ENCODE data around the gene FHDC1. TPM values are rescaled to one million over a fixed set of nuclear protein-coding genes. Genes with fewer than 3 reads are reported as not detected.

Gene FHDC1
- total and polyA plus RNA-seq, 11 donors, result 0.04 to 0.97 (median 0.21) TPM

- Histone ChIP-seq H3K9me3 (peaks cover 0 to 20% (median 9%) of the 10 kb centered on the region in 12 donors), H3K27ac (no peak overlapping the region), H3K4me3 (no peak overlapping the region), H3K36me3 (no peaks in the 10 kb centered on the region), H3K27me3 (no peaks in the 10 kb centered on the region), H3K4me1 (no peaks in the 10 kb centered on the region)
- DNase-seq, result no peak
- intact Hi-C loops (cut with DNase I), result no loop called here
- no peak for ATAC-seq
- WGBS, 4 donors, result 90 to 95% (median 93%) methylated on average over 3 of the region's 3 CpGs
- no peak for TF ChIP-seq POLR2A (IDR thresholded peaks at IDR 0.05)
- TF ChIP-seq CTCF (IDR thresholded peaks at IDR 0.05), result no peak
These were observed 18.4 kb upstream of the FHDC1 start for GRCh38 chr4:152917543-152918395.

GRCh38 chr4:152919826-152920225, 16.3 kb upstream of the FHDC1 start:
- Histone ChIP-seq H3K9me3 (peaks cover 0 to 20% (median 9%) of the 10 kb centered on the region in 12 donors), H3K4me1 (no peaks in the 10 kb centered on the region), H3K27ac (no peak overlapping the region), H3K36me3 (no peaks in the 10 kb centered on the region), H3K4me3 (no peak overlapping the region), H3K27me3 (no peaks in the 10 kb centered on the region)
- ATAC-seq (no peak), DNase-seq (no peak)
- TF ChIP-seq POLR2A (IDR thresholded peaks at IDR 0.05), result no peak
- TF ChIP-seq CTCF (IDR thresholded peaks at IDR 0.05), result no peak
- 89 to 98% (median 95%) methylated on average over 2 of the region's 2 CpGs for WGBS, 4 donors
- intact Hi-C loops (cut with DNase I), result no loop called here

DNA sequence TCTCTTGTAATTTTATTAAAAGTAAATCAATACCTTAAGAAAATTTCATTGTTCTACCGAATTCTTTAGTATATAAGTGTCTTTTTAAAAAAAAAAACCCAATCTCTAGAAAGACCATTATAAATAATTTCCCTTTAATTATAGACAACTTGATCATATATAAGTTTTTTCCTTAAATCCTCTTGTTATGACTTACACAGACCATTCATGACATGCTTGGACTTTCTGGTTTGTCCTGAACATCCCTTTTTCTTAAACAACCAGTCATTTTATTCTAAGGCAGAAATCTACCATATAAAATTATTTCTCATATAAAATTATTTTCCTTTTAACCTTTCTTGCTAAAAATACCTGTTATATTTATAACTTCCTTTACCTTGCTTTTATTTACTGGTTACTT, 15.4 kb upstream of the FHDC1 start:
- intact Hi-C loops (cut with DNase I), result no loop called here
- Histone ChIP-seq H3K4me3 (no peak overlapping the region), H3K4me1 (no peaks in the 10 kb centered on the region), H3K9me3 (peaks cover 0 to 20% (median 9%) of the 10 kb centered on the region in 12 donors), H3K36me3 (no peaks in the 10 kb centered on the region), H3K27me3 (no peaks in the 10 kb centered on the region), H3K27ac (no peak overlapping the region)
- no peak for DNase-seq
- WGBS, 4 donors, result 44 to 57% (median 52%) methylated on average over 1 of the region's 1 CpG
- no peak for ATAC-seq
- TF ChIP-seq POLR2A (IDR thresholded peaks at IDR 0.05), result no peak
- TF ChIP-seq CTCF (IDR thresholded peaks at IDR 0.05), result no peak

GRCh38 chr4:152921284-152921683, 14.8 kb upstream of the FHDC1 start:
- Histone ChIP-seq H3K4me1 (no peaks in the 10 kb centered on the region), H3K9me3 (peaks cover 0 to 20% (median 9%) of the 10 kb centered on the region in 12 donors), H3K27ac (no peak overlapping the region), H3K27me3 (no peaks in the 10 kb centered on the region), H3K4me3 (no peak overlapping the region), H3K36me3 (no peaks in the 10 kb centered on the region)
- intact Hi-C loops (cut with DNase I), result no loop called here
- DNase-seq (no peak), ATAC-seq (no peak)
- TF ChIP-seq CTCF (IDR thresholded peaks at IDR 0.05) (no peak), POLR2A (IDR thresholded peaks at IDR 0.05) (no peak)
